ENCODE results near the gene NACC2.

The NACC2 gene

GRCh38 chr9:135990468-135991429 lies 104.3 kb downstream of the NACC2 start:
- ATAC-seq (replicated peaks; ENCODE audit: extremely low read depth, poor library complexity, severe bottlenecking): peak; percentile 70
- H3K4me1 Mint-ChIP-seq: peaks cover 12% of the 10 kb centered on the region

GRCh38 chr9:135989722-135990467 lies 105.2 kb downstream of the NACC2 start:
- peaks cover 12% of the 10 kb centered on the region for H3K4me1 Mint-ChIP-seq
- peaks cover 8% of the 10 kb centered on the region for H3K27me3 Mint-ChIP-seq
- no peaks in the 10 kb centered on the region for H3K9me3 Mint-ChIP-seq
- H3K27ac Mint-ChIP-seq (ENCODE audit: low read depth): no peak overlapping the region
- no peak for DNase-seq (ENCODE audit: low spot score in 2 of 2)
- peaks cover under 1% of the 10 kb centered on the region for H3K36me3 Mint-ChIP-seq (ENCODE audit: insufficient read depth)
- H3K4me3 Mint-ChIP-seq: peak overlapping the region; percentile 58
- peak; percentile 47 for ATAC-seq (replicated peaks; ENCODE audit: extremely low read depth, poor library complexity, severe bottlenecking)

More at GRCh38 chr9:135990468-135991429, 104.3 kb downstream of the NACC2 start:
- Mint-ChIP-seq H3K27ac (ENCODE audit: low read depth) (no peak overlapping the region), H3K36me3 (ENCODE audit: insufficient read depth) (peaks cover 2% of the 10 kb centered on the region), H3K4me3 (peak overlapping the region; percentile 58), H3K9me3 (no peaks in the 10 kb centered on the region), H3K27me3 (peaks cover 4% of the 10 kb centered on the region)
- no peak for DNase-seq (ENCODE audit: low spot score in 2 of 2)

- peaks cover 7% of the 10 kb centered on the region for H3K4me1 Mint-ChIP-seq
- H3K27ac Mint-ChIP-seq (ENCODE audit: low read depth): no peak overlapping the region
- no peaks in the 10 kb centered on the region for H3K36me3 Mint-ChIP-seq (ENCODE audit: insufficient read depth)
- no peak overlapping the region for H3K4me3 Mint-ChIP-seq
- peaks cover 8% of the 10 kb centered on the region for H3K27me3 Mint-ChIP-seq
- DNase-seq (ENCODE audit: low spot score in 2 of 2) (no peak), ATAC-seq (replicated peaks; ENCODE audit: extremely low read depth, poor library complexity, severe bottlenecking) (no peak)
- no peaks in the 10 kb centered on the region for H3K9me3 Mint-ChIP-seq
These were observed 105.9 kb downstream of the NACC2 start for GRCh38 chr9:135989157-135989556.

GRCh38 chr9:135988493-135988892 lies 106.6 kb downstream of the NACC2 start:
- Mint-ChIP-seq H3K27ac (ENCODE audit: low read depth) (no peak overlapping the region), H3K9me3 (no peaks in the 10 kb centered on the region), H3K4me3 (no peak overlapping the region), H3K27me3 (peaks cover 8% of the 10 kb centered on the region), H3K36me3 (ENCODE audit: insufficient read depth) (no peaks in the 10 kb centered on the region), H3K4me1 (peaks cover 7% of the 10 kb centered on the region)
- DNase-seq (ENCODE audit: low spot score in 2 of 2) (no peak), ATAC-seq (replicated peaks; ENCODE audit: extremely low read depth, poor library complexity, severe bottlenecking) (no peak)

GRCh38 chr9:135987838-135988404 lies 107.2 kb downstream of the NACC2 start:
- no peak overlapping the region for H3K27ac Mint-ChIP-seq (ENCODE audit: low read depth)
- H3K9me3 Mint-ChIP-seq: no peaks in the 10 kb centered on the region
- H3K4me3 Mint-ChIP-seq: no peak overlapping the region
- DNase-seq (ENCODE audit: low spot score in 2 of 2) (no peak), ATAC-seq (replicated peaks; ENCODE audit: extremely low read depth, poor library complexity, severe bottlenecking) (no peak)
- H3K36me3 Mint-ChIP-seq (ENCODE audit: insufficient read depth): no peaks in the 10 kb centered on the region
- peaks cover 7% of the 10 kb centered on the region for H3K4me1 Mint-ChIP-seq
- H3K27me3 Mint-ChIP-seq: peaks cover 8% of the 10 kb centered on the region

GRCh38 chr9:135986605-135987004 lies 108.5 kb downstream of the NACC2 start:
- DNase-seq (ENCODE audit: low spot score in 2 of 2) (no peak), ATAC-seq (replicated peaks; ENCODE audit: extremely low read depth, poor library complexity, severe bottlenecking) (no peak)
- Mint-ChIP-seq H3K4me3 (no peak overlapping the region), H3K36me3 (ENCODE audit: insufficient read depth) (no peaks in the 10 kb centered on the region), H3K27ac (ENCODE audit: low read depth) (no peak overlapping the region), H3K4me1 (peaks cover 7% of the 10 kb centered on the region), H3K27me3 (peaks cover 8% of the 10 kb centered on the region), H3K9me3 (no peaks in the 10 kb centered on the region)

GRCh38 chr9:135985889-135986288 lies 109.2 kb downstream of the NACC2 start:
- H3K4me3 Mint-ChIP-seq: no peak overlapping the region
- DNase-seq (ENCODE audit: low spot score in 2 of 2) (no peak), ATAC-seq (replicated peaks; ENCODE audit: extremely low read depth, poor library complexity, severe bottlenecking) (no peak)
- H3K27ac Mint-ChIP-seq (ENCODE audit: low read depth): no peak overlapping the region
- no peaks in the 10 kb centered on the region for H3K36me3 Mint-ChIP-seq (ENCODE audit: insufficient read depth)
- H3K27me3 Mint-ChIP-seq: peaks cover 8% of the 10 kb centered on the region
- H3K4me1 Mint-ChIP-seq: peaks cover 2% of the 10 kb centered on the region
- no peaks in the 10 kb centered on the region for H3K9me3 Mint-ChIP-seq

GRCh38 chr9:135985459-135985774 lies 109.7 kb downstream of the NACC2 start:
- no peaks in the 10 kb centered on the region for H3K36me3 Mint-ChIP-seq (ENCODE audit: insufficient read depth)
- DNase-seq (ENCODE audit: low spot score in 2 of 2) (no peak), ATAC-seq (replicated peaks; ENCODE audit: extremely low read depth, poor library complexity, severe bottlenecking) (no peak)
- no peaks in the 10 kb centered on the region for H3K9me3 Mint-ChIP-seq
- H3K27ac Mint-ChIP-seq (ENCODE audit: low read depth): no peak overlapping the region
- no peak overlapping the region for H3K4me3 Mint-ChIP-seq
- H3K4me1 Mint-ChIP-seq: no peaks in the 10 kb centered on the region
- peaks cover 8% of the 10 kb centered on the region for H3K27me3 Mint-ChIP-seq

- ATAC-seq (replicated peaks; ENCODE audit: extremely low read depth, poor library complexity, severe bottlenecking) (no peak), DNase-seq (ENCODE audit: low spot score in 2 of 2) (no peak)
- peaks cover 3% of the 10 kb centered on the region for H3K4me1 Mint-ChIP-seq
- H3K27me3 Mint-ChIP-seq: peaks cover 8% of the 10 kb centered on the region
- no peak overlapping the region for H3K27ac Mint-ChIP-seq (ENCODE audit: low read depth)
- H3K4me3 Mint-ChIP-seq: no peak overlapping the region
- H3K36me3 Mint-ChIP-seq (ENCODE audit: insufficient read depth): no peaks in the 10 kb centered on the region
- no peaks in the 10 kb centered on the region for H3K9me3 Mint-ChIP-seq
These were observed 110.9 kb downstream of the NACC2 start for GRCh38 chr9:135984072-135984710.

GRCh38 chr9:135983208-135984071 lies 111.6 kb downstream of the NACC2 start:
- Mint-ChIP-seq H3K9me3 (no peaks in the 10 kb centered on the region), H3K27ac (ENCODE audit: low read depth) (no peak overlapping the region), H3K4me1 (peaks cover 10% of the 10 kb centered on the region), H3K36me3 (ENCODE audit: insufficient read depth) (peaks cover 2% of the 10 kb centered on the region), H3K27me3 (peaks cover 8% of the 10 kb centered on the region), H3K4me3 (no peak overlapping the region)
- ATAC-seq (replicated peaks; ENCODE audit: extremely low read depth, poor library complexity, severe bottlenecking) (no peak), DNase-seq (ENCODE audit: low spot score in 2 of 2) (no peak)

GRCh38 chr9:135982499-135983207 lies 112.4 kb downstream of the NACC2 start:
- H3K27me3 Mint-ChIP-seq: peaks cover 8% of the 10 kb centered on the region
- H3K4me1 Mint-ChIP-seq: peaks cover 10% of the 10 kb centered on the region
- peaks cover 2% of the 10 kb centered on the region for H3K36me3 Mint-ChIP-seq (ENCODE audit: insufficient read depth)
- no peak for DNase-seq (ENCODE audit: low spot score in 2 of 2)
- H3K9me3 Mint-ChIP-seq: no peaks in the 10 kb centered on the region
- ATAC-seq (replicated peaks; ENCODE audit: extremely low read depth, poor library complexity, severe bottlenecking): no peak
- no peak overlapping the region for H3K4me3 Mint-ChIP-seq
- H3K27ac Mint-ChIP-seq (ENCODE audit: low read depth): no peak overlapping the region

Data from central memory CD8-positive, alpha-beta T cell (primary cell).